Loucy (cell line): ENCODE measurements around the gene KSR2.

Experiments
- H2AFZ ChIP-seq: fragments of 200-600 bp; sonication (generic); 2 replicates; pipeline ENCODE4 v1.6.0; 2016; ENCODE audit warnings: antibody characterized with exemption, mild to moderate bottlenecking, low read length, moderate library complexity
- H3F3A ChIP-seq: fragments of 200-600 bp; 2 replicates; pipeline ENCODE4 v1.6.0; 2016; ENCODE audit warnings: antibody characterized with exemption, low read depth, mild to moderate bottlenecking
- H3K27me3 ChIP-seq: fragments of 200-600 bp; sonication (generic); 2 replicates; pipeline ENCODE4 v1.6.1; 2014; ENCODE audit warnings: low read length, mild to moderate bottlenecking; ENCODE audit not compliant: insufficient read depth, poor library complexity, severe bottlenecking
- H3K36me3 ChIP-seq: fragments of 200-600 bp; sonication (generic); 2 replicates; pipeline ENCODE4 v1.6.1; 2016; ENCODE audit warnings: low read length; ENCODE audit not compliant: insufficient read depth
- H3K4me1 ChIP-seq: fragments of 200-600 bp; sonication (generic); 2 replicates; pipeline ENCODE4 v1.5.1; 2014; ENCODE audit warnings: low read length, mild to moderate bottlenecking; ENCODE audit not compliant: insufficient read depth, poor library complexity, severe bottlenecking
- H3K4me2 ChIP-seq: fragments of 200-600 bp; sonication (generic); 2 replicates; pipeline ENCODE4 v1.6.0; 2014; ENCODE audit warnings: antibody characterized with exemption, low read length, low read depth, mild to moderate bottlenecking; ENCODE audit not compliant: poor library complexity, severe bottlenecking
- H3K4me3 ChIP-seq: fragments of 200-600 bp; sonication (generic); 2 replicates; pipeline ENCODE4 v1.5.1; 2014; ENCODE audit warnings: low read length, mild to moderate bottlenecking, mixed read lengths; ENCODE audit not compliant: poor library complexity, severe bottlenecking
- H3K79me2 ChIP-seq: fragments of 200-600 bp; sonication (generic); 2 replicates; pipeline ENCODE4 v1.6.1; 2014; ENCODE audit warnings: low read length; ENCODE audit not compliant: insufficient read depth
- H3K9ac ChIP-seq: fragments of 200-600 bp; sonication (generic); 2 replicates; pipeline ENCODE4 v1.6.0; 2014; ENCODE audit warnings: mild to moderate bottlenecking, low read depth, low read length, moderate library complexity; ENCODE audit not compliant: poor library complexity, severe bottlenecking
- H3K9me2 ChIP-seq: fragments of 200-600 bp; sonication (generic); replicated peaks from 2 replicates; pipeline ENCODE4 v1.6.1; 2016; ENCODE audit warnings: low read depth, low read length, mixed read lengths
- H3K9me3 ChIP-seq: fragments of 200-600 bp; sonication (generic); 2 replicates; pipeline ENCODE4 v1.6.1; 2014; ENCODE audit warnings: mild to moderate bottlenecking, antibody characterized with exemption, low read length, low read depth; ENCODE audit not compliant: insufficient read depth
- H4K20me1 ChIP-seq: fragments of 200-600 bp; sonication (generic); 2 replicates; pipeline ENCODE4 v1.6.0; 2014; ENCODE audit warnings: antibody characterized with exemption, low read length, mild to moderate bottlenecking; ENCODE audit not compliant: insufficient read depth, poor library complexity, severe bottlenecking
- CTCF ChIP-seq: fragments of 200-600 bp; sonication (generic); conservative IDR thresholded peaks from 2 replicates; pipeline ENCODE4 v1.5.1; 2014; ENCODE audit warnings: mild to moderate bottlenecking, antibody characterized with exemption, low read length
- EZH2phosphoT487 ChIP-seq: fragments of 200-600 bp; IDR thresholded peaks from 2 replicates; pipeline ENCODE4 v1.6.1; 2018; ENCODE audit warnings: antibody characterized with exemption, mild to moderate bottlenecking, moderate library complexity, borderline replicate concordance

Gene KSR2

GRCh38 chr12:117506333-117506732, 462.5 kb downstream of the KSR2 start:
- H3K9me3 ChIP-seq, result no peaks in the 10 kb centered on the region
- H4K20me1 ChIP-seq, result no peaks in the 10 kb centered on the region
- H3K9me2 ChIP-seq, result no peaks in the 10 kb centered on the region
- TF ChIP-seq EZH2phosphoT487 (no peak), CTCF (no peak)
- H3K36me3 ChIP-seq, result no peaks in the 10 kb centered on the region
- no peak overlapping the region for H3K4me2 ChIP-seq
- H3F3A ChIP-seq, result no peaks in the 10 kb centered on the region
- no peaks in the 10 kb centered on the region for H3K4me1 ChIP-seq
- no peak overlapping the region for H3K4me3 ChIP-seq
- no peaks in the 10 kb centered on the region for H3K27me3 ChIP-seq
- no peak overlapping the region for H2AFZ ChIP-seq
- no peak overlapping the region for H3K9ac ChIP-seq
- H3K79me2 ChIP-seq, result no peaks in the 10 kb centered on the region

GRCh38 chr12:117502633-117503032, 466.2 kb downstream of the KSR2 start:
- Histone ChIP-seq H3F3A (no peaks in the 10 kb centered on the region), H3K4me1 (no peaks in the 10 kb centered on the region), H3K9me3 (no peaks in the 10 kb centered on the region), H3K9ac (no peak overlapping the region), H4K20me1 (no peaks in the 10 kb centered on the region), H3K36me3 (no peaks in the 10 kb centered on the region), H3K79me2 (no peaks in the 10 kb centered on the region), H3K4me3 (no peak overlapping the region), H3K27me3 (no peaks in the 10 kb centered on the region), H2AFZ (no peak overlapping the region), H3K9me2 (no peaks in the 10 kb centered on the region), H3K4me2 (no peak overlapping the region)
- TF ChIP-seq CTCF (no peak), EZH2phosphoT487 (no peak)

- Histone ChIP-seq H3K9me2 (no peaks in the 10 kb centered on the region), H3K79me2 (no peaks in the 10 kb centered on the region), H3K9me3 (no peaks in the 10 kb centered on the region), H3K4me2 (no peak overlapping the region), H4K20me1 (no peaks in the 10 kb centered on the region), H2AFZ (no peak overlapping the region), H3K9ac (no peak overlapping the region), H3F3A (no peaks in the 10 kb centered on the region), H3K4me1 (no peaks in the 10 kb centered on the region), H3K36me3 (no peaks in the 10 kb centered on the region), H3K27me3 (no peaks in the 10 kb centered on the region), H3K4me3 (no peak overlapping the region)
- no peak for TF ChIP-seq CTCF
- TF ChIP-seq EZH2phosphoT487, result no peak
Observed at GRCh38 chr12:117502233-117502632, 466.6 kb downstream of the KSR2 start.
